MV-4-11 (cell line): ENCODE data around the gene TUT7.
"Not testable (repeated sequence)": the region's sequence is repeated elsewhere in the genome, so short reads cannot be mapped to it uniquely, and the experiment has no call there.

Experiments
- DNase-seq: peaks from one replicate; lab custom pipeline; 2025; lab: John Stamatoyannopoulos, UW

The TUT7 gene

DNA sequence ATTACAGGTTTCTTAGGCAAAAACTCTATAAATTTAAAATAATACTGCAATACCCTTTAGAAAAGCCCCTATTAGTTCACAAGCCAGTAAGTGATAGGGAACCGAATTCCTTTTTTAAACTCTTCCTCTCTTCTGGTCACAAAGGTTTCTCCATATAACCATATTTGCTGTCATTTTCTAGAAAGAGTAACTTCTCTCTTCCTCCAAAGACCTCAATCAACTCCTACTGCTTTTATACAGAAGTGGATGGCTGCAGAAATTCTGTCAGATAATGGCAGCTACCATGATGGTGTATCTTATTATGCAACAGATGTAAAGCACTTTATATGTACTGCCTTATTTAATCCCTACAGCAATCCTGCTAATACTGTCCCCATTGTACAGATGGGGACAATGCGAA is 6.2 kb downstream of the TUT7 start:
- peak; percentile 38 for DNase-seq

DNA sequence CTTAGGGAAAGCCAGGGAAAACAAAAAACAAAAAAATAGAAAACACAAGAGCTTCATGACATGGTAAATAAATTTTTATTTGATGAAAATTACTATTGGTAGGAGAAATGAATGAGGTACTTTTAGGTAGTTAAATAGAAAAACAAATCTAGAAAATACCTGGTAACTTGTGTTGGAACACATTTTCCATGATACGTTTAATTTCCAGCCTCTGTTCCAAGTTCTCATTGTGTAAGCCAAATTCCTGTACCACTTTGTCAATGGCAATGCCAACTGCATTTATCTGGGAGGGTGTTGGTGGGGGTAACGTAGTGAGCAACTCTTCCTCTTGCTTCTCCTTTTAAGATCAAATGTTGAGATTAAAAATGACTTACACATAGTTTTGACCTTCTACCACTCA is 9.4 kb downstream of the TUT7 start:
- DNase-seq: no peak

DNA sequence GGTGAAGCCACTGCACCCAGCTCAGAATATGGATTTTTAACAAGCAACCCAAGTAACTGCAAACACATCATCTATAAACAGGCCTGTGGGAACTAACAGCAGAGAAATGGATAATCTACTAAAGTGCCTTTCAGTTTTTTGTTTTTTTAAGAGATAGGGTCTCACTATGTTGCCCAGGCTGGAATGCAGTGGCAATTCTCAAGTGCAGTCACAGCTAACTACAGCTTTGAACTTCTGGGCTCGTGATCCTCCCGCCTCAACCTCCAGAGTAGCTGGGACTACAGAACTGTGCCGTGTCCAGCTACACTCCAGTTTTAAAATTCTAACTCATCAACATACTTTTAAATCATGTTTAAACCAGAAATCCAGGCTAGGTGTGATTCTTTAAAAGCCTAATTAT is 11.9 kb downstream of the TUT7 start:
- no peak for DNase-seq

DNA sequence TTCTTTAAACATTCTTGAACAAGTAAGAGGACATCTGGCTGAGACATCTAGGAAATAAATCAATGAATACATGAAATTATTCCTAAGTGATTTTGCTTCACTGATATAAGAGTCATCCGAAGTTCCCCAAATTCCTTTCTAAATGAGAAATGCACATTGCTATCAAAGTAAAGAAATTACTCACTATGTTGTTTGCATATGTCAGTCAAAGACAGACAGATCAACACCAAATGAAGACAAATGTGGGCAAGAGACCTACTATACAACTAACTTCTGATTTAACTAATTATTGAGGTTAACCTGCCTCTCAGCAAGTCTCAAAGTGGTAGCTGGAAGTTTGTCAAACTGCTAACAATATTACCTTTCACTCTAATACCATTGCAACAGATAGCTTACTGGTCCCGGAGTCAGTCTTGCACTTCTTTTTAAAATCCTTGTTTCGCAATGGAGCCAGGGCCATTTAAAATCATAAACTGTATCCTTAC is 13.2 kb downstream of the TUT7 start:
- peak; percentile 54 for DNase-seq

DNA sequence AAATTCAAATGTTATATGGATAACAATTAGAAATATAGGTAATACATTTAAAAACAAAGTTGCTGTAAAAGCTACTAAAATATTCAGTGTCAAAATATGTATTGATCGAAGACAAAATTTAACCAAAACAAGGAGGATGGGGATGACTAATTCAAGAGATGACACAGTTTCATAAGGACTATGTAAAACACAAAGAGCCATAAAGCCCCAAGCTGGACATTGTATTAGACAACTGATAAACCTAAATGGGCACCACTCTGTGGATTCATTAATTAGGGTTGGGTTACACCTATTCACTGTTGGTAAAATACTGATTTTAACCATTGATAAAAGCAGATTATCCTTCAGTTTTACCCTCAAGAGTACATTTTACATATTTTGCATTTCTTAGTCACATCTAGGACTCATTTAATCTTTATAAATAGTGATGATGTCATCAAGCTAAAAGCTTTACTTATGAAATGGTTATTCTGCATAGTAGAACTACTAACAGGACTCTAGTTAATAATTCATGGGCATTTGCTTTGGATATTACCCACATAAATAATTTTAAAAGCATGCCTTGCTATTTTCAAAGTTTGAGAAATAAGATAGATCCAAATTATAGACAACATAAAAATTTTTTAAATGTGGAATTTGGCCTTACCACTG is 13.7 kb downstream of the TUT7 start:
- no peak for DNase-seq

DNA sequence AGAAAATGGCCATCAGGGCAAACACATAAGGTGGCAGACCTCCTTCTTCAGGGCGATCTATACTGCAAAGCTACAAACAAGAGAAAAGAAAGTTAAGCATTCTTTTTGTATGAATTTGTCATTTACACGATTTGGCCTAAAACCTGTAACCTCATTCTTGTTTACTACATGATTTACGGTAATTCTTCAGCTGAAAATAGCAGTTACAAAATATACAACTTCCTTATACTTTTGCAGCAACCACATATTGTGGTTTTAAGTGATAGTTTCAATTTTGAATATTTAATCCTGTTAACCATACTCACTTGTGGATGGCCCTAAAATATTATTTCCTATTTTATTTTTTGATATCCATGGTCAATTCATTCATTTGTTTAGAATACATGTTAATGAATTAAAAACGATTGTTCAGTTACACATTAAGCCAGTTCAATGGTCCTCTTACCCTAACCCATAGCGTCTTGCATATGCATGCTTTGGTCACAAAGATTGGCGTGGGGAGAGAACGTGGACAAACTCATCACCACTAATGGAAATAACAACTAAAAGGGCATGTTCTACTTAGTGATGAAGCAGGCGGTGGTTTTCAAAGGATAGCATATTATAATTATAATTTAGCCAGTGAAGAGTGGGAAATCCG is 16.6 kb downstream of the TUT7 start:
- DNase-seq: peak; percentile 84

DNA sequence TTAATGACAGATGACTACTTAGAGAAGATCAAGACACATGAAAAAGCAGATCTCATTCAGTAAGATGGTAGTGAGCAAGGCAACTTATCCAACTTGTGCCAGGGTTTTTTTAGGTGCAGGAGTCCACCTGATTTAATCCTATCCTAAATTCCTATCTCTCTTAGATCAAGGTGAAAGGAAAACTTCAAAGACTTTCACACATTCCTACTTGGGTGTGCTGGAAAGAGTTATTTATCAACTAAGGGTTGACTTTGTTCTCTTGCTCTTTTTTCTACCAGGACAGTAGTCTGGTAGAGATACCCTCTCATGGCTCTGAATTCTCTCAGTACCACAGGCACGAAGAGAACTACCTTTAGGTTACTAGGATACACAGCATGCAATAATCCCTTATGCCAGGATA is 18.2 kb downstream of the TUT7 start:
- DNase-seq: no peak

DNA sequence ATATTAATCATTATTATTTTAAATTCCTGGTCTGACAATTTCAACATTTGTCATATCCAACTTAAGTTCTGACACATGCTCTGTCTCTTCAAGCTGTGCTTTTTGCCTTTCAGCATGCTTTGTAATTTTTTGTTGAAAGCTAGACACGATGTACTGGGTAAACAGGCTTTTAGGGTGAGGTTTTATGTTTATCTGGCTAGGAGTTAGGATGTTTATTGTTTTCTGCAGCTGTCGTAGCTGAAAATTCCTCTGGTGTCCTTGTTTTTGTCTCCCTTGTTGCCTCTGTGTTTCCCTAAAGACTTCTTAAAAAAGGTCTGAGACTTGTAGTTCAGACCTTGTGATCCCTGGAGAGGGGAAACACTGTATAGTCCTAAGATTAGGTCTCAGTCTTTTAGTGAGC is 20.6 kb downstream of the TUT7 start:
- no peak for DNase-seq

DNA sequence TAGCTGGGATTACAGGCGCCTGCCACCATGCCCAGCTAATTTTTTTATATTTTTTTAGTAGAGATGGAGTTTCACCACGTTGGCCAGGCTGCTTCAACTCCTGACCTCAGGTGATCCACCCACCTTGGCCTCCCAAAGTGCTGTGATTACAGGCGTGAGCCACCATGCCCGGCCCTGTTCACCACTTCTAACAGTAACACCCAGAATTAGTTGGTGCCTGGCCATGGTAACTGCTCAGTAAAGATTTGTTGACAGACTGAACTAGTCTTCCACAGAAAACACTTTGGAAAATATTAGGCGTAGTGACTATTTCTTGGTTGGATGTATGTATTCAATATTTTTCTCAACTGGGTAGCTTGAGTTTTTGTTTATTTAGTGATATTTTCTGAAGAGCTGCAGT is 24.0 kb downstream of the TUT7 start:
- DNase-seq: no peak

DNA sequence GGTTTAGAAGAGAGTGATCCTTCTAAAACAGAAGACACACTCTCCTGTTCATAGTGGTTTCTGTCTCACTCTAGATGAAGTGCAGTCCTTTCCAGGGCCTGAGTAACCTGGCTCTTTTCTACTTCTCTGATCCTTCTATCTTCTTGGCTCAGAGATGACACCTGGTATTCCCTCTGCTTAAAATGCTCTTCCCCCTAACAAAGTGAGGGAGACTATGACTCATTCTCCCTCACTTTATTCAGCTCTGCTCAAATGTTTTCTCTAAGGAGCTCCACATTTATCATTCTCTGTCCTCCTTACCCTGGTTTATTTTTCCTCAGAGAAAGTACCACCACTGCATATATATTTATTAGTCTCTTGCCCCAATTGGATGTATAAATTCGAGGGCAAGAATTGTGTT is 24.6 kb downstream of the TUT7 start:
- DNase-seq: no peak

DNA sequence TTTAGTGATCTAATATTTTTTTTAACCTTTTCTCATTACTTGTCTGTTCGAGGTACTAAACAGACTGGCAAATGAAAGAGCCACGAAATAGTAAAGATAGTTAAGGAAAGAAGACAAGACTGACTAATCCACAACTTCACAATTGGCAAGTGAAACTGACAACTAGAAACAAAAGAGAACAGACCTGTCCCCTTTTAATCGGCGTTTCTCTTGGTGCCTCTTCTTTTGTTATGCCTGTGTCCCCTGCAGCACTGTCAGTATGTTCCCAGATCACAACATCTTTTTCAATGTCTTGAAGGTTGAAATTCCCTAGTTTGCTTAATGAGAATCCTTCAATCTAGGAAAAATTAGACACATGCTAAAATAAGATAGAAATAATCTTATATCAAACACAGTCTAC is 26.1 kb downstream of the TUT7 start:
- DNase-seq: no peak

DNA sequence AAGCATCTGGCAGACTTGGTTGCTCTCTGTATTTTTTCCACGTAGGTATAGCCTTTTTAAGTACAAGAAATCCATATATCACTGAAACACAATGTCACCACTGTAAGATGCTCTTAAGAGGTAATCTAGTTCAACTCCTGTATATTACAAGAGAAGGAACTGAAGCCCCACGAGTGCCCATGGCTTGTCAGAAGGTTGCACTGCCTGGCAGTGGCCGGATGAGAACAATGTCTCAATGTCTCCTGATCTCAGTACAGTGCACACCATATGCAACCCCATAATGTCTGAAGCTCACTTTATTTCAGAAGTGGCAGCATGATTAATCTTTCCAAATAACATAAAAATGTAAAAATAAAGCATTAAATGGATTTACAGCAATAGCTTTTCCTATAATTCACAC is 27.7 kb downstream of the TUT7 start:
- DNase-seq: no peak

DNA sequence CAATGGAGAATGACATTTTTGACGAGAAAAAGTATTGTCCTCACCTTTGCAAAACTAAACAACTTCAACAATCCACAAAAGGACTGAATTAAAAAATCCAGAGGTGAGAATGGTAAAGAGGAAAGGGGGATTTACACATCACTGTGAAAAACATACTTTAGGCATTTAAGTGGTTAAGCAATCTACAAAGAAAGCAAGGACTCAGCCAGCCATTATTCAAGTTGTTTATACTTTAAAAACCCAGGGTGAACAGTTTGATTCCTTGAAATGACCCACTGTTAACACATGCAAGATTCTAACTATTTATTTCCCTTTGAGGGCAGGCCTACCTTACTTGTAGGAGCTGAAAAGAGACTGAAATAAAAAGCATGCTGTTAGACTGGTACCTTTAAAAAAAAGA is 29.3 kb downstream of the TUT7 start:
- DNase-seq: no peak

DNA sequence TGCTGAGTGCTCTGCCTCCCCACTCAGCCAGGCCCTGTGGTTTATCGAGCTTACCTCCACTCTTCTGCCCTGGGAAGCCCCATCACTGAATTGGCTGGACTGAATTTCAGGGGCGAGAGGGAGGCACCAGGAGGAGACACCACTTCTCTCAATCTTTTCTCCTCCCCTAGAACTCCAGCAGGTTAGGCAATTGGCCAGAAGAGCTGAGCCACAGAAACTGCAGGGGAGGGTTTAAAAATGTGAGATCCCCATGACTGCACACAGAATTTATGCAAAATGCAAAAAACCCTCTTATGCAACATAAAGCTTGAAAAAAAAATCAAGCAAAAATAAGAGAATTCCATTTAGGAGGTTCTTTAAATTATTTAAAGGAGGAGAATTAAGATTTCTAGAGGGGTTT is 29.9 kb downstream of the TUT7 start:
- peak; percentile 57 for DNase-seq

DNA sequence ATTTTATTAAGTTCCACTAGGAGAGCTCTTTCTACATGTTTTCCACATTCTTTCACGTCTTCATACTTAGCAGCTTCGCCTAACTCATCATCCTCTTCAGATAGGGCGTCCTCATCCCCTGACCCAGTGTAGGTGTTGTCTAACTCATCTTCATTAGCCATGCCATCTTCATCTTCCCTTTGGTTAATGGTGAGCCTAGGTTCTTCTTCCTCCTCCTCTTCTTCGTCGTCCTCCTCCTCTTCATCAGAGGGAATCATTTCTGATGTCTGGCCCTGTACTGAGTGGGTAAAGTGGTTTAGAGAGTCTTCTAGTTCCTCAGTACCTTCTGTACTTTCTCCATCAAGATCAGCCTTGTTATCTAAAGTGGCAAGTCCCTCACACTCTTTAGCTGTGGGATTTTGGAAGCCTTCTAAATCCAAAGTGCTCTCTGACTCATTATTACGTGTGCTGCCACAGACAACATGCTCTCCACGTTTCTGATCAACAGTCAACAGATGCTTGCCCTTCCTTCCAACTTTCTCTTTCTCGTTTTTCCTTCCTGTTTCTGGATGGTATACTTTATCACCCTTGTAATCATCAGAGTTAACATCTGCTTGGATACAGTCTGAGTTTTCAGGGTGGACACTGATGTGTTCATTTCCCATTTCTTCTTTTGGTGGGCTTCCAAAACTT is 31.1 kb downstream of the TUT7 start:
- peak; percentile 86 for DNase-seq

DNA sequence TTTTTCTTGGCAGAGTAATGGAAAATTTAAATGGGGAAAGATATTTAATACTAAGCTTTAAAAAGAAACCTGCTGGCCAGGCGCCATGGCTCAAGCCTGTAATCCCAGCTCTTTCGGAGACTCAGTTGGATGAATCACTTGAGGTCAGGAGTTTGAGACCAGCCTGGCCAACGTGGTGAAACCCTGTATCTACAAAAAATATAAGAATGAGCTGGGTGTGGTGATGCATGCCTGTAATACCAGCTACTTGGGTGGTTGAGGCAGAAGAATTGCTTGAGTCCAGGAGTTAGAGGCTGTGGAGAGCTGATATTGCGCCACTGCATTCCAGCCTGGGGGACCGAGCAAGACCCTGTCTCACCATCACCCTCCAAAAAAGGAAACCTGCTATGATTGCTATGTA is 32.8 kb downstream of the TUT7 start:
- peak; percentile 22 for DNase-seq

DNA sequence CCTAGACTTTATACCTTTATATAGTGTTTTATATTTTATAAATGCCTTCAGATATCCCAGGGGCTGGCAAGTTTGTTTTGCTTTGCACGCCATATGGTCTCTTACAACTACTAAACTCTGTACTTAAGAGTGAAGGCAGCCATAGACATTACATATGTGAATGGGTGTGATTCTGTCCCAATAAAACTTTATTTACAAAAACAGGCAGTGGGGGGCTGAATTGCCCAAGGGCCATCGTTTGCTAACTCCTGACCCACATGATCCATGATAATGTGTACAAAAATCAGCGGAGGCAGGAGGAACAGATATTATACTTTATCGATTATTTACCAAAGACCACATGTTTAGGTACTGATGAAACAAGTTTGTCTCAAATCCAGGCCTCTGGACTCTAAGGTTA is 36.0 kb downstream of the TUT7 start:
- no peak for DNase-seq

DNA sequence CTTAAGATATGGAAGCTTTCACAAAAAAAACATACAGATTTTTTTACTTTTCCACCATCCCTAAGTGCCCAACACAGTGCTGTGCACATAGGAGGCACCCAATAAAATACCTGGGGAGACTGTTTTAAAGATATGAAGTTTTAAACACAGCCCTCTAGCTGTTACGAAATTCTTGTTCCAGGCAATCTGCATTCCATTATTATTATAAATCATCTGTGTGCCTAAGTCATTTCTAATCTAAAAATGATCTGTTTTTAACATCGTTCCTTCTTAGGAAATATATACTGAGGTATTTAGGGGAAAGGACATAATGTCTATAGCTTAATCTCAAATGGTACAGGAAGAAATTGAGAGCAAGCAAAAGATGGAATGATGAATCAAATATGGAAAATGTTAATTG is 39.1 kb downstream of the TUT7 start:
- no peak for DNase-seq

DNA sequence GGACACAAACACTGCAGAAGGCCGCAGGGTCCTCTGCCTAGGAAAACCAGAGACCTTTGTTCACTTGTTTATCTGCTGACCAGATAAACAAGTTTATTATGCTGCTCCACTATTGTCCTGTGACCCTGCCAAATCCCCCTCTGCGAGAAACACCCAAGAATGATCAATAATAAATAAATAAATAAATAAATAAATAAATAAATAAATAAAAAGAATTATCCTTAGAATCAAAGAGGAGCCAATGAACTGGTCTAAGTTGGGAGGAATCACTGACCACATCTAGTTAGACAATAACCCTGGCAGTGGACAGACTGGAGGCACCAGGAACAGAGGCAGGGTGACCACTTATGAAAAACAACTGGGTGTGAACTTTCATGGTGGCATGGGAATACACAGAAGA is 41.3 kb downstream of the TUT7 start:
- DNase-seq: not testable (repeated sequence)

DNA sequence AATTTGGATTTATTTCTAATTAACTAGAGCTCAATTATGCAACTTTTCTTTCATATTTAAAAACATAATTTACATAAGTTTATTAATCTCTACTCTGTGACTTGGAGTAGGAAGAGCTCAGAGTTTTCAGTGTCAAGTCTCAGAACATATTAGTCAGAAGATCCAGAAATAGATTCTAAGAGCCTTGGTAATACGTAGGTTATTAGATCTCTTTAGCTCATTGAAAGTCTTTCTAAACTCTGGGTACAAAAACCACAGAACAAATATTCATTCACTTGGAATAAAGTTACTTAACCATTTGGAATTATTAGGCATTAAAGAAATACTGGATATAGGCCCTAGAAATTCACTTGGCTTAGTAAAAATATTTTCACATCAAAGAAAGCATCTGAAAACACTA is 45.5 kb downstream of the TUT7 start:
- no peak for DNase-seq

DNA sequence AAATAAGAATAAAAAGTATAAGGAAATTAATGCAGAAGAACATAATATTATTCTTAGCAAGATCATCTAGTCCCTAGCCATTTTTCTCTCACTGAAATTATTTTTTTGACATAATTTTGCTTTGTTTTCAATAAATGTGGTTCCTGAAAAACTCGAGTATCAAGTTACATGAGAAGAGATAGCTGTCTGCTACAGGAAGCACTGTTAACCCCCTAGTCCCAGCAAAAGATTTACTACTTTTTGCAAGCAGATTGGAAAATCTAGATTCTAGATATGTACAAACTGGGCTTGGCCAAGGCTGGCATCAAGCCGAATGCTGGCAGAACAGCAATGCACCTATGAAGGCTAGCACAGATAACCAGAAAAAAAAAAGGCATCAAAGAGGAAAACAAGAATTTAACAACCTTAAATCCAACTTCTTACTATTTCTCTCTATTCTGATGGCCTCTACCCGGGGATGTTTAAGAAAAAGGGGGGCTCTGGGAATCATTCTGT is 49.9 kb downstream of the TUT7 start:
- DNase-seq: no peak

DNA sequence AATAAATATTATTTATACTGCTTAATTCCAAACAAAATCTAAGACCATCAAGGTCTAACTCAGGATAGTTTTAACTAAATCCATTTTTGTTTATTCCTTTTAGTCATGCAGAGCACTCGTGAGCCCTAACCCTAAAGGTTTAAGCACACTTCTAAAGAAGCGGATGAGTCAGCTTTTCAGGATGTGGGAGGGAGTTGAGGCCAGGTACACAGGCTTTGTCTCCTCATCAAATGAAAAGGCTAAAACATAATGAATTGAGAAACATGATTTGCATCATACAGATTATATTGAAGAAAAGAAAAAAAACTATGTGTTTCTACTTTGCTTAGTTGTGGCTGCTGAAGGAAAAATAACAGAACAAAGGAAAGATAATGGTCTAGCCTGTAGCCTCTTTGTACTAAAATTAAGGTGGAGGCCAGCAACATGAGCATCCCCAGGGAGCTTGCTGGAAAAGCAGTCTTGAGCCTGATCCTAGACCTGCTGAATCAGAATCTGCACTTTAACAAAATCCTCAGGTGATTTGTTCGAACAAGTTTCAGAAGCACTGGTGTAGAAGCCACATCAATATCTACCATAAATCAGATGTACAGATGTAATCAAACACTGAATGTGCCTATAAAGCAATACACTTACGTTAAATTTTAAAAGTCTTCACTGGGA is 50.8 kb downstream of the TUT7 start:
- no peak for DNase-seq

DNA sequence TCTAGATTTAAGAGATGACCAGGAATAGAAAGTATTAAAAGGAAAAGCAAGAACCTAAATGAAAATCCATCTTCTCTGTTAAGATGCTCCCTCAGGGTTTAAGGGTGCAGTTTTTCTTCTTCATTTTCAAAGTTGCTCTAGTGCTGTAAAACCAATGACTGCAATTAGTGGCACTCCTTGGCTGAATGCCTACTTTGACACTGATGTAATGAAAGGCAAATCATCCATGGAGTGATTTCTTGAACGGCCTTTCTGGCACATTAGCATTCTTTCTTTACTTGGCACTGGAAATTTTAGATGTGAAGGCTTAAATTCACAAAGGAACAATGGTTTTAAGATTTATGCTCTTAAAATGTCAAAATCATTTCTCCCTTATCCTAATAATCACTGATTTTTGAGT is 52.5 kb downstream of the TUT7 start:
- no peak for DNase-seq
